Sigmoid colon (tissue), 7 donors: ENCODE measurements around the gene MAGIX. TPM values are rescaled to one million over a fixed set of nuclear protein-coding genes. Genes with fewer than 3 reads are reported as not detected.

ENCODE experiments used
- DNase-seq: peaks from one replicate; pipeline ENCODE4 v3.0.0-alpha.2; 2019
- H3K27ac ChIP-seq, 4 donors: fragments of 200-600 bp; sonication (generic); one replicate each; pipeline ENCODE4 v1.5.1; 2016 to 2019; ENCODE audit warnings: mild to moderate bottlenecking in 1 of 4
- H3K27me3 ChIP-seq, 3 donors: fragments of 200-600 bp; sonication (generic); one replicate each; pipeline ENCODE4 v1.5.1; 2019; ENCODE audit warnings: mild to moderate bottlenecking in 1 of 3
- H3K36me3 ChIP-seq, 4 donors: fragments of 200-600 bp; sonication (generic); one replicate each; pipeline ENCODE4 v1.5.1; 2016 to 2019
- H3K4me1 ChIP-seq, 4 donors: fragments of 200-600 bp; sonication (generic); one replicate each; pipeline ENCODE4 v1.5.1; 2017 to 2019
- H3K4me3 ChIP-seq, 4 donors: fragments of 200-600 bp; sonication (generic); one replicate each; pipeline ENCODE4 v1.5.1; 2017 to 2019; ENCODE audit warnings: mild to moderate bottlenecking in 2 of 4, moderate library complexity in 1 of 4
- H3K9me3 ChIP-seq, 4 donors: fragments of 200-600 bp in 3 of 4; sonication (generic) in 3 of 4; one replicate each; pipeline versions ENCODE4 v1.5.1 to v1.6.1; 2013 to 2019
- CTCF ChIP-seq, 4 experiments: fragments of 450-650 bp in 3 of 4; fragments of 200-600 bp in 1 of 4; IDR thresholded peaks; one replicate each; pipeline ENCODE4 v1.5.1; 2016 to 2019; ENCODE audit warnings: antibody characterized with exemption in 4 of 4, mild to moderate bottlenecking in 3 of 4, moderate library complexity in 2 of 4
- EP300 ChIP-seq, 4 donors: sonication (generic); formaldehyde crosslinking; IDR thresholded peaks; one replicate each; pipeline ENCODE4 v1.6.1; 2017; ENCODE audit warnings: antibody characterized with exemption in 4 of 4
- POLR2A ChIP-seq, 2 donors: fragments of 450-650 bp; IDR thresholded peaks; one replicate each; pipeline ENCODE4 v1.6.1; 2016; ENCODE audit warnings: antibody characterized with exemption in 2 of 2, mild to moderate bottlenecking in 2 of 2, moderate library complexity in 2 of 2
- POLR2AphosphoS5 ChIP-seq, 4 donors: sonication (generic); formaldehyde crosslinking; IDR thresholded peaks; one replicate each; pipeline ENCODE4 v1.6.1; 2017; ENCODE audit warnings: antibody characterized with exemption in 4 of 4
- whole genome bisulfite sequencing, 2 donors: extraction: QIAGEN DNeasy Blood & Tissue Kit; methylation state at CpG; one replicate each; pipeline ENCODE4 v1.1.7; 2013; 5-methylcytosine and 5-hydroxymethylcytosine counted together
- intact Hi-C: fragments of 100-400 bp; cut with DNase I; formaldehyde crosslinking; loops from one replicate; pipeline ENCODE4 v1.15.1; 2023
- polyA plus RNA-seq, 3 donors: library from polyadenylated mRNA; stranded (reverse); fragments of 200-250 nt; gene quantifications; one replicate each; pipeline ENCODE4 v1.2.3, GENCODE V29; 2013
- total RNA-seq, 4 donors: library from RNA; depleted of rRNA; stranded (reverse); fragments of >200 nt; gene quantifications; one replicate each; pipeline ENCODE4 v1.1.0, GENCODE V29; 2016
- donor health status: healthy with polysubstance abuse.
- donor health status: Bipolar disorder and iron deficiency.
- donor health status: healthy.

MAGIX gene
- total and polyA plus RNA-seq, 7 donors = 1.4 to 24.0 (median 3.1) TPM

- intact Hi-C loops = no loop called here
- WGBS, 2 donors = 76 to 79% methylated on average over 3 of the region's 3 CpGs
- Histone ChIP-seq H3K4me3 (no peak overlapping the region), H3K4me1 (peaks cover 0 to 8% (median 5%) of the 10 kb centered on the region in 4 donors), H3K27ac (no peak overlapping the region), H3K27me3 (no peaks in the 10 kb centered on the region), H3K36me3 (no peaks in the 10 kb centered on the region), H3K9me3 (no peaks in the 10 kb centered on the region)
- no peak for DNase-seq
- no peak for TF ChIP-seq POLR2AphosphoS5 (IDR thresholded peaks at IDR 0.05)
- no peak for TF ChIP-seq POLR2A (IDR thresholded peaks at IDR 0.05)
- no peak for TF ChIP-seq EP300 (IDR thresholded peaks at IDR 0.05)
- no peak for TF ChIP-seq CTCF (IDR thresholded peaks at IDR 0.05)
Observed at GRCh38 chrX:49203536-49203935, 41.0 kb downstream of the MAGIX start.

- H3K27me3 ChIP-seq = no peaks in the 10 kb centered on the region
- no peak overlapping the region for H3K4me3 ChIP-seq
- H3K27ac ChIP-seq = no peak overlapping the region
- DNase-seq = no peak
- no peaks in the 10 kb centered on the region for H3K36me3 ChIP-seq
- no peaks in the 10 kb centered on the region for H3K9me3 ChIP-seq
- TF ChIP-seq POLR2AphosphoS5 (IDR thresholded peaks at IDR 0.05) = no peak
- no peak for TF ChIP-seq CTCF (IDR thresholded peaks at IDR 0.05)
- no peak for TF ChIP-seq EP300 (IDR thresholded peaks at IDR 0.05)
- no peak for TF ChIP-seq POLR2A (IDR thresholded peaks at IDR 0.05)
- WGBS, 2 donors = 91 to 94% methylated on average over 6 of the region's 6 CpGs
- intact Hi-C loops = no loop called here
- H3K4me1 ChIP-seq = peaks cover 0 to 8% (median 5%) of the 10 kb centered on the region in 4 donors
Observed at GRCh38 chrX:49204017-49204416, 41.5 kb downstream of the MAGIX start.

GRCh38 chrX:49204709-49205108, 42.2 kb downstream of the MAGIX start:
- no peaks in the 10 kb centered on the region for H3K36me3 ChIP-seq
- H3K9me3 ChIP-seq = no peaks in the 10 kb centered on the region
- H3K4me1 ChIP-seq = peaks cover 0 to 5% (median 2%) of the 10 kb centered on the region in 4 donors
- H3K27ac ChIP-seq = no peak overlapping the region
- DNase-seq = no peak
- TF ChIP-seq POLR2AphosphoS5 (IDR thresholded peaks at IDR 0.05) (no peak), POLR2A (IDR thresholded peaks at IDR 0.05) (no peak), EP300 (IDR thresholded peaks at IDR 0.05) (no peak), CTCF (IDR thresholded peaks at IDR 0.05) (no peak)
- H3K4me3 ChIP-seq = no peak overlapping the region
- intact Hi-C loops = no loop called here
- WGBS, 2 donors = 66 to 67% methylated on average over 4 of the region's 4 CpGs
- H3K27me3 ChIP-seq = no peaks in the 10 kb centered on the region

- WGBS, 2 donors = 85 to 86% methylated on average over 13 of the region's 13 CpGs
- no peak for DNase-seq
- Histone ChIP-seq H3K27ac (no peak overlapping the region), H3K27me3 (no peaks in the 10 kb centered on the region), H3K36me3 (no peaks in the 10 kb centered on the region), H3K4me3 (no peak overlapping the region), H3K4me1 (peaks cover 0 to 2% (median 0%) of the 10 kb centered on the region in 4 donors), H3K9me3 (no peaks in the 10 kb centered on the region)
- intact Hi-C loops = no loop called here
- no peak for TF ChIP-seq POLR2A (IDR thresholded peaks at IDR 0.05)
- TF ChIP-seq CTCF (IDR thresholded peaks at IDR 0.05) = no peak
- TF ChIP-seq EP300 (IDR thresholded peaks at IDR 0.05) = no peak
- no peak for TF ChIP-seq POLR2AphosphoS5 (IDR thresholded peaks at IDR 0.05)
Observed at GRCh38 chrX:49205443-49205842, 42.9 kb downstream of the MAGIX start.

- DNase-seq = no peak
- intact Hi-C loops = no loop called here
- TF ChIP-seq CTCF (IDR thresholded peaks at IDR 0.05) (no peak), POLR2A (IDR thresholded peaks at IDR 0.05) (no peak), POLR2AphosphoS5 (IDR thresholded peaks at IDR 0.05) (no peak), EP300 (IDR thresholded peaks at IDR 0.05) (no peak)
- Histone ChIP-seq H3K27me3 (no peaks in the 10 kb centered on the region), H3K4me1 (no peaks in the 10 kb centered on the region), H3K27ac (no peak overlapping the region), H3K36me3 (no peaks in the 10 kb centered on the region), H3K9me3 (no peaks in the 10 kb centered on the region), H3K4me3 (no peak overlapping the region)
- 77 to 86% methylated on average over 8 of the region's 8 CpGs for WGBS, 2 donors
Observed at GRCh38 chrX:49206543-49206942, 44.0 kb downstream of the MAGIX start.
